Endodermal cell (in vitro differentiated cells): ENCODE measurements around the gene CYP4F3. TPM values are rescaled to one million over a fixed set of nuclear protein-coding genes. Genes with fewer than 3 reads are reported as not detected.

Experiments used
- DNase-seq: peaks from one replicate; pipeline ENCODE4 v3.0.0-alpha.2; 2017
- H3K27ac ChIP-seq: 2 replicates; pipeline ENCODE4 v1.5.1; 2013; ENCODE audit warnings: mild to moderate bottlenecking, low read depth, low read length, moderate library complexity
- H3K27me3 ChIP-seq: 2 replicates; pipeline ENCODE4 v1.6.1; 2013; ENCODE audit warnings: mild to moderate bottlenecking, low read length, moderate library complexity; ENCODE audit not compliant: insufficient read depth, control insufficient read depth, poor library complexity, severe bottlenecking
- H3K36me3 ChIP-seq: 2 replicates; pipeline ENCODE4 v1.7.0; 2013; ENCODE audit warnings: mild to moderate bottlenecking, low read length, moderate library complexity; ENCODE audit not compliant: control insufficient read depth, insufficient read depth
- H3K4me1 ChIP-seq: one replicate; pipeline ENCODE4 v1.7.0; 2013; ENCODE audit warnings: low read length; ENCODE audit not compliant: control insufficient read depth, insufficient read depth
- H3K4me3 ChIP-seq: 2 replicates; pipeline ENCODE4 v1.5.1; 2013; ENCODE audit warnings: mild to moderate bottlenecking, low read length, moderate library complexity
- H3K9ac ChIP-seq: 2 replicates; pipeline ENCODE4 v1.6.1; 2013; ENCODE audit warnings: mild to moderate bottlenecking, low read length, moderate library complexity; ENCODE audit not compliant: poor library complexity, severe bottlenecking; ENCODE audit errors: extremely low read depth
- H3K9me3 ChIP-seq: 2 replicates; pipeline ENCODE4 v1.6.1; 2013; ENCODE audit warnings: mild to moderate bottlenecking, low read length, moderate library complexity; ENCODE audit not compliant: control insufficient read depth
- H3K27ac Mint-ChIP-seq: 2 replicates; pipeline ENCODE4 v1.8.0; 2020; ENCODE audit warnings: mixed read lengths
- H3K27me3 Mint-ChIP-seq: 2 replicates; pipeline ENCODE4 v1.8.0; 2021; ENCODE audit warnings: mild to moderate bottlenecking, mixed read lengths; ENCODE audit not compliant: insufficient read depth
- H3K36me3 Mint-ChIP-seq: 2 replicates; pipeline ENCODE4 v1.8.0; 2020; ENCODE audit warnings: low read depth, mixed read lengths
- H3K4me1 Mint-ChIP-seq: 2 replicates; pipeline ENCODE4 v1.8.0; 2020; ENCODE audit warnings: mixed read lengths
- H3K4me3 Mint-ChIP-seq: 2 replicates; pipeline ENCODE4 v1.8.0; 2020; ENCODE audit warnings: mild to moderate bottlenecking, moderate library complexity, mixed read lengths
- H3K9me3 Mint-ChIP-seq: 2 replicates; pipeline ENCODE4 v1.8.0; 2020; ENCODE audit warnings: mild to moderate bottlenecking, mixed read lengths
- CTCF ChIP-seq: fragments of 200-600 bp; sonication (generic); conservative IDR thresholded peaks from 2 replicates; pipeline ENCODE4 v1.5.0; 2021; ENCODE audit warnings: antibody characterized with exemption, mild to moderate bottlenecking
- WGBS, 2 experiments: methylation state at CpG; one replicate each; pipeline versions ENCODE4 v1.1.5 to v1.1.7; 2013; ENCODE audit warnings: missing lambda C conversion rate in 2 of 2, mixed read lengths in 1 of 2; ENCODE audit not compliant: insufficient coverage in 1 of 2, insufficient read length in 1 of 2; 5-methylcytosine and 5-hydroxymethylcytosine counted together
- total RNA-seq, 2 donors: library from RNA; stranded (reverse); fragmentation: NEBNext Ultra II Directional in 1 of 2; extraction: Animal tissue kit (Norgen Biotek cat#: 25700) in 1 of 2; gene quantifications; 2 replicates in 1 of 2; 3 replicates in 1 of 2; pipeline ENCODE4 v1.2.1, GENCODE V29; 2021

Gene CYP4F3
- total RNA-seq, 2 donors from 2014 or later, result not detected

DNA sequence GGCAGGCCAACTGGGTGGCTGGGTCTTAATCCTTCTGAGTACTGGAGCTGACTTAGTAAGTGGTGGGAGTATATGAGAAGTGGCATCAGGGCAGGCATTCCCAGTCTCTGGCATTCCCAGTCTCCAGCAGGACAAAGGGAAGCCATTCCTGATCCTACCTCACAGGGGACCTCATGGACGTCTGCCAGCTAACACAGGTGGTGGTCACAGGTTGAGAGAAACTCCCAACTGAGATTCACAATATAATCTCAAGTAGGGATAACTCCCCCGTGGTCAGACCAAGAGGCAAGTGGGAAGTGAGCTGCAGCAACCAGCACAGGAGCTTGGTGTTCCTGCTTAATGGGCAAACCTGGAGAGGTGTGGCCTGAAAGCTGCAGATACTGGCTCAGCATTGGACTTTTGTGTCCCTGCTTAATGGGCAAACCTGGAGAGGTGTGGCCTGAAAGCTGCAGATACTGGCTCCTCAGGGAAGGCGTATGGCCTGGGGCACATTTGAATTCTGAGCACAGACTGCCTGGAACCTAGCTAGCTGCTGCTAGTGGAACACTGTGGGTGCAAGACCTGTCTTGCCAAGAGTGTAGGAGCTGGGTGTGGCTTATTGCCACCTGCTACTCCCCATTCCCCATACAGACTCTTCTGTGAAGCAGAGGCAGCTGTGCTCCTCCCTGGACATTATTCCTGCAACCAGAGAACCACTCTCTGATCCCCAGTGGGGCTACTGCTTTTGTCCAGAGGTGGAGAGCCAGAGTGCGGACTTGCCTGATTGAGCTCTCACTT, 61.2 kb downstream of the CYP4F3 start:
- no peaks in the 10 kb centered on the region for H3K27me3 ChIP-seq
- no peaks in the 10 kb centered on the region for H3K4me1 ChIP-seq
- H3K27me3 Mint-ChIP-seq, result no peaks in the 10 kb centered on the region
- H3K9ac ChIP-seq, result no peak overlapping the region
- DNase-seq, result no peak
- WGBS, 2 experiments, result 49 to 50% methylated on average over 1 to 4 of the region's 4 CpGs
- peaks cover 71% of the 10 kb centered on the region for H3K9me3 Mint-ChIP-seq
- TF ChIP-seq CTCF, result no peak
- H3K36me3 Mint-ChIP-seq, result no peaks in the 10 kb centered on the region
- no peak overlapping the region for H3K27ac Mint-ChIP-seq
- H3K9me3 ChIP-seq, result peaks cover 55% of the 10 kb centered on the region
- no peak overlapping the region for H3K27ac ChIP-seq
- no peaks in the 10 kb centered on the region for H3K4me1 Mint-ChIP-seq
- no peak overlapping the region for H3K4me3 Mint-ChIP-seq
- H3K4me3 ChIP-seq, result no peak overlapping the region
- no peaks in the 10 kb centered on the region for H3K36me3 ChIP-seq

- Histone ChIP-seq H3K4me3 (no peak overlapping the region), H3K9me3 (peaks cover 53% of the 10 kb centered on the region), H3K27ac (no peak overlapping the region), H3K27me3 (no peaks in the 10 kb centered on the region), H3K36me3 (no peaks in the 10 kb centered on the region), H3K4me1 (no peaks in the 10 kb centered on the region), H3K9ac (no peak overlapping the region)
- Mint-ChIP-seq H3K4me1 (no peaks in the 10 kb centered on the region), H3K27ac (no peak overlapping the region), H3K9me3 (peaks cover 67% of the 10 kb centered on the region), H3K27me3 (no peaks in the 10 kb centered on the region), H3K36me3 (no peaks in the 10 kb centered on the region), H3K4me3 (no peak overlapping the region)
- no peak for TF ChIP-seq CTCF
- WGBS, 2 experiments, result 73 to 74% methylated on average over 3 to 7 of the region's 7 CpGs
- no peak for DNase-seq
Observed at GRCh38 chr19:15702534-15702930, 61.8 kb downstream of the CYP4F3 start.

Other genes with a start within 250 kb of the CYP4F3 start
- gene AKAP8L, start 221.9 kb upstream of the CYP4F3 start, total RNA-seq, result 100 to 1,000 TPM; 190 to 237 TPM
- gene WIZ, start 190.9 kb upstream of the CYP4F3 start, total RNA-seq, result 10 to 100 TPM; 38.0 to 38.6 TPM
- not detected for gene RASAL3, start 176.4 kb upstream of the CYP4F3 start, total RNA-seq
- not detected for gene PGLYRP2, start 161.4 kb upstream of the CYP4F3 start, total RNA-seq
- not detected for gene CYP4F22, start 132.4 kb upstream of the CYP4F3 start, total RNA-seq
- not detected for gene CYP4F8, start 25.7 kb upstream of the CYP4F3 start, total RNA-seq
- not detected for gene CYP4F12, start 32.2 kb downstream of the CYP4F3 start, total RNA-seq
- not detected for gene OR10H2, start 87.1 kb downstream of the CYP4F3 start, total RNA-seq
- gene OR10H3, start 97.1 kb downstream of the CYP4F3 start, total RNA-seq, result not detected
- not detected for gene OR10H5, start 146.8 kb downstream of the CYP4F3 start, total RNA-seq
- under 1 TPM in 1 of 2 donors, not detected in 1; 0.09 TPM for gene OR10H1, start 174.8 kb downstream of the CYP4F3 start, total RNA-seq